Measurements from ENCODE around the gene CHSY1.

- TF ChIP-seq, protein P1, sequence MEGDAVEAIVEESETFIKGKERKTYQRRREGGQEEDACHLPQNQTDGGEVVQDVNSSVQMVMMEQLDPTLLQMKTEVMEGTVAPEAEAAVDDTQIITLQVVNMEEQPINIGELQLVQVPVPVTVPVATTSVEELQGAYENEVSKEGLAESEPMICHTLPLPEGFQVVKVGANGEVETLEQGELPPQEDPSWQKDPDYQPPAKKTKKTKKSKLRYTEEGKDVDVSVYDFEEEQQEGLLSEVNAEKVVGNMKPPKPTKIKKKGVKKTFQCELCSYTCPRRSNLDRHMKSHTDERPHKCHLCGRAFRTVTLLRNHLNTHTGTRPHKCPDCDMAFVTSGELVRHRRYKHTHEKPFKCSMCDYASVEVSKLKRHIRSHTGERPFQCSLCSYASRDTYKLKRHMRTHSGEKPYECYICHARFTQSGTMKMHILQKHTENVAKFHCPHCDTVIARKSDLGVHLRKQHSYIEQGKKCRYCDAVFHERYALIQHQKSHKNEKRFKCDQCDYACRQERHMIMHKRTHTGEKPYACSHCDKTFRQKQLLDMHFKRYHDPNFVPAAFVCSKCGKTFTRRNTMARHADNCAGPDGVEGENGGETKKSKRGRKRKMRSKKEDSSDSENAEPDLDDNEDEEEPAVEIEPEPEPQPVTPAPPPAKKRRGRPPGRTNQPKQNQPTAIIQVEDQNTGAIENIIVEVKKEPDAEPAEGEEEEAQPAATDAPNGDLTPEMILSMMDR (IDR thresholded peaks at IDR 0.05; ENCODE audit: low read depth, low read length), result no peak
- TF ChIP-seq EZH2phosphoT487 (IDR thresholded peaks at IDR 0.05; ENCODE audit: low read depth), result no peak
Measured at GRCh38 chr15:101221902-101222301, 29.9 kb downstream of the CHSY1 start.
